ENCODE results near the gene SLC16A12.

The SLC16A12 gene

GRCh38 chr10:89503151-89503550, 32.2 kb downstream of the SLC16A12 start:
- FAIRE-seq (no peak), DNase-seq (ENCODE audit: insufficient read length) (no peak)
- TF ChIP-seq TAF1 (IDR thresholded peaks at IDR 0.05; ENCODE audit: borderline replicate concordance, low read depth, low read length): no peak
- TF ChIP-seq POLR2A (IDR thresholded peaks at IDR 0.05; ENCODE audit: low read depth, low read length): no peak

- DNase-seq (ENCODE audit: insufficient read length) (no peak), FAIRE-seq (no peak)
- no peak for TF ChIP-seq TAF1 (IDR thresholded peaks at IDR 0.05; ENCODE audit: borderline replicate concordance, low read depth, low read length)
Measured at GRCh38 chr10:89502549-89502948, 32.8 kb downstream of the SLC16A12 start.

- no peak for FAIRE-seq
- no peak for DNase-seq (ENCODE audit: insufficient read length)
- TF ChIP-seq POLR2A (IDR thresholded peaks at IDR 0.05; ENCODE audit: low read depth, low read length): no peak
- no peak for TF ChIP-seq TAF1 (IDR thresholded peaks at IDR 0.05; ENCODE audit: borderline replicate concordance, low read depth, low read length)
- no peak for TF ChIP-seq POLR2AphosphoS5 (IDR thresholded peaks at IDR 0.05; ENCODE audit: low read depth, low read length)
Measured at GRCh38 chr10:89494575-89494974, 40.8 kb downstream of the SLC16A12 start.

- DNase-seq (ENCODE audit: insufficient read length) (no peak), FAIRE-seq (no peak)
- no peak for TF ChIP-seq TAF1 (IDR thresholded peaks at IDR 0.05; ENCODE audit: borderline replicate concordance, low read depth, low read length)
- no peak for TF ChIP-seq POLR2A (IDR thresholded peaks at IDR 0.05; ENCODE audit: low read depth, low read length)
- TF ChIP-seq POLR2AphosphoS5 (IDR thresholded peaks at IDR 0.05; ENCODE audit: low read depth, low read length): no peak
Measured at GRCh38 chr10:89494068-89494467, 41.3 kb downstream of the SLC16A12 start.

- no peak for DNase-seq (ENCODE audit: insufficient read length)
- FAIRE-seq: no peak
- no peak for TF ChIP-seq POLR2AphosphoS5 (IDR thresholded peaks at IDR 0.05; ENCODE audit: low read depth, low read length)
- no peak for TF ChIP-seq POLR2A (IDR thresholded peaks at IDR 0.05; ENCODE audit: low read depth, low read length)
- TF ChIP-seq TAF1 (IDR thresholded peaks at IDR 0.05; ENCODE audit: borderline replicate concordance, low read depth, low read length): no peak
Measured at GRCh38 chr10:89491932-89492331, 43.5 kb downstream of the SLC16A12 start.

GRCh38 chr10:89490596-89491335, 44.6 kb downstream of the SLC16A12 start:
- TF ChIP-seq POLR2A (IDR thresholded peaks at IDR 0.05; ENCODE audit: low read depth, low read length): no peak
- no peak for TF ChIP-seq TAF1 (IDR thresholded peaks at IDR 0.05; ENCODE audit: borderline replicate concordance, low read depth, low read length)
- no peak for TF ChIP-seq POLR2AphosphoS5 (IDR thresholded peaks at IDR 0.05; ENCODE audit: low read depth, low read length)
- FAIRE-seq: no peak
- DNase-seq (ENCODE audit: insufficient read length): no peak

- FAIRE-seq (no peak), DNase-seq (ENCODE audit: insufficient read length) (no peak)
- TF ChIP-seq POLR2A (IDR thresholded peaks at IDR 0.05; ENCODE audit: low read depth, low read length): no peak
- no peak for TF ChIP-seq TAF1 (IDR thresholded peaks at IDR 0.05; ENCODE audit: borderline replicate concordance, low read depth, low read length)
- TF ChIP-seq POLR2AphosphoS5 (IDR thresholded peaks at IDR 0.05; ENCODE audit: low read depth, low read length): no peak
Measured at GRCh38 chr10:89482256-89482655, 53.1 kb downstream of the SLC16A12 start.

- TF ChIP-seq POLR2AphosphoS5 (IDR thresholded peaks at IDR 0.05; ENCODE audit: low read depth, low read length): no peak
- TF ChIP-seq TAF1 (IDR thresholded peaks at IDR 0.05; ENCODE audit: borderline replicate concordance, low read depth, low read length): no peak
- TF ChIP-seq POLR2A (IDR thresholded peaks at IDR 0.05; ENCODE audit: low read depth, low read length): no peak
- DNase-seq (ENCODE audit: insufficient read length): no peak
- no peak for FAIRE-seq
Measured at GRCh38 chr10:89481662-89482061, 53.7 kb downstream of the SLC16A12 start.

GRCh38 chr10:89479771-89480446, 55.5 kb downstream of the SLC16A12 start:
- FAIRE-seq: no peak
- no peak for DNase-seq (ENCODE audit: insufficient read length)
- TF ChIP-seq TAF1 (IDR thresholded peaks at IDR 0.05; ENCODE audit: borderline replicate concordance, low read depth, low read length) (no peak), POLR2A (IDR thresholded peaks at IDR 0.05; ENCODE audit: low read depth, low read length) (no peak), POLR2AphosphoS5 (IDR thresholded peaks at IDR 0.05; ENCODE audit: low read depth, low read length) (no peak)

GRCh38 chr10:89478739-89479654, 56.4 kb downstream of the SLC16A12 start:
- FAIRE-seq (no peak), DNase-seq (ENCODE audit: insufficient read length) (no peak)
- TF ChIP-seq TAF1 (IDR thresholded peaks at IDR 0.05; ENCODE audit: borderline replicate concordance, low read depth, low read length) (no peak), POLR2AphosphoS5 (IDR thresholded peaks at IDR 0.05; ENCODE audit: low read depth, low read length) (no peak), POLR2A (IDR thresholded peaks at IDR 0.05; ENCODE audit: low read depth, low read length) (no peak)

GRCh38 chr10:89478085-89478738, 57.2 kb downstream of the SLC16A12 start:
- DNase-seq (ENCODE audit: insufficient read length): no peak
- peak; percentile 80 for FAIRE-seq
- TF ChIP-seq POLR2A (IDR thresholded peaks at IDR 0.05; ENCODE audit: low read depth, low read length) (no peak), TAF1 (IDR thresholded peaks at IDR 0.05; ENCODE audit: borderline replicate concordance, low read depth, low read length) (no peak), POLR2AphosphoS5 (IDR thresholded peaks at IDR 0.05; ENCODE audit: low read depth, low read length) (no peak)
